GM21390 (cell line): ENCODE results near the gene PSMC3.
A peak's percentile ranks its signal among the peaks of the same experiment; 100 is the strongest.

Source experiments
- ATAC-seq: cut with Tn5 transposase; IDR thresholded peaks from one replicate; pipeline ENCODE4 v1.9.1; 2021; ENCODE audit not compliant: unreplicated experiment

PSMC3 gene

GRCh38 chr11:47377571-47378009, 48.6 kb downstream of the PSMC3 start:
- ATAC-seq = no peak

- ATAC-seq = peak; percentile 37
These were observed 49.5 kb downstream of the PSMC3 start for GRCh38 chr11:47376525-47377371.

- no peak for ATAC-seq
These were observed 50.1 kb downstream of the PSMC3 start for GRCh38 chr11:47376107-47376524.

GRCh38 chr11:47375546-47376085, 50.6 kb downstream of the PSMC3 start:
- ATAC-seq = no peak

- ATAC-seq = no peak
These were observed 51.2 kb downstream of the PSMC3 start for GRCh38 chr11:47375020-47375419.

GRCh38 chr11:47374720-47375019, 51.6 kb downstream of the PSMC3 start:
- no peak for ATAC-seq

- ATAC-seq = no peak
These were observed 52.1 kb downstream of the PSMC3 start for GRCh38 chr11:47373876-47374719.

GRCh38 chr11:47372422-47372821, 53.8 kb downstream of the PSMC3 start:
- ATAC-seq = no peak

- no peak for ATAC-seq
These were observed 56.6 kb downstream of the PSMC3 start for GRCh38 chr11:47369676-47370075.
